K562 (cell line): ENCODE results near the gene MUSK. TPM values are rescaled to one million over a fixed set of nuclear protein-coding genes. Genes with fewer than 3 reads are reported as not detected.

Experiments
- ATAC-seq: fragments of 200-7000 bp; cut with Tn5 transposase; 3 replicates; pipeline ENCODE4 v1.9.1; 2020; ENCODE audit warnings: moderate library complexity
- BruUV-seq: library from RNA; stranded (reverse); fragments of 400-500 nt; replicated peaks from 2 replicates; lab custom pipeline; 2021; lab: Mats Ljungman, UMichigan
- CTCF ChIA-PET: fragments of 300-600 bp; formaldehyde crosslinking; extraction: SDS; loops from one replicate; lab custom pipeline; 2021; ENCODE audit warnings: low intra/inter-chr PET ratio; lab: Yijun Ruan, JAX
- POLR2A ChIA-PET: fragments of 300-600, 350-650 bp; sonication (Branson Sonifier 250); formaldehyde crosslinking; extraction: SDS; loops from one replicate; lab custom pipeline; 2021; ENCODE audit warnings: antibody characterized with exemption, inconsistent platforms; lab: Yijun Ruan, JAX
- DNase-seq, 4 experiments: peaks; one replicate each; pipeline versions ENCODE4 v3.0.0 to v3.0.0-alpha.2; 2011 to 2018; ENCODE audit warnings: low spot score in 3 of 4, mixed read lengths in 3 of 4; ENCODE audit errors: extremely low read depth in 1 of 4
- FAIRE-seq: peaks from 2 replicates; lab custom pipeline; 2011; peaks lifted over from hg19 to GRCh38; lab: Jason Lieb, UNC
- H2AFZ ChIP-seq: 2 replicates; pipeline ENCODE4 v1.6.0; 2011; ENCODE audit warnings: low read depth, low read length, control low read depth, inconsistent platforms
- H3K27ac ChIP-seq: fragments of 200-600 bp; 3 replicates; pipeline ENCODE4 v1.8.0; 2011; ENCODE audit warnings: low read depth, mild to moderate bottlenecking, control low read depth, inconsistent platforms, low read length, moderate library complexity, mixed read lengths; ENCODE audit errors: extremely low read depth
- H3K27me3 ChIP-seq, 2 experiments: fragments of 300-600 bp in 1 of 2; 2 replicates in 1 of 2; 3 replicates in 1 of 2; pipeline versions ENCODE4 v1.6.0 to v1.8.0; 2011; ENCODE audit warnings: inconsistent platforms in 2 of 2, low read length in 2 of 2, mild to moderate bottlenecking in 1 of 2, mixed read lengths in 1 of 2, moderate library complexity in 1 of 2; ENCODE audit not compliant: control insufficient read depth in 2 of 2, insufficient read depth in 2 of 2
- H3K36me3 ChIP-seq: fragments of 300-600 bp; 3 replicates; pipeline ENCODE4 v1.8.0; 2011; ENCODE audit warnings: mild to moderate bottlenecking, low read length, inconsistent platforms; ENCODE audit not compliant: control insufficient read depth, insufficient read depth
- H3K4me1 ChIP-seq, 2 experiments: fragments of 200-600 bp in 1 of 2; replicated peaks in 1 of 2; 2 replicates in 1 of 2; 3 replicates in 1 of 2; pipeline versions ENCODE4 v1.5.1 to v1.8.0; 2011; ENCODE audit warnings: inconsistent platforms in 2 of 2, low read length in 2 of 2, mild to moderate bottlenecking in 1 of 2, mixed read lengths in 1 of 2, moderate library complexity in 1 of 2; ENCODE audit not compliant: control insufficient read depth in 2 of 2, insufficient read depth in 2 of 2
- H3K4me2 ChIP-seq: 2 replicates; pipeline ENCODE4 v1.6.1; 2011; ENCODE audit warnings: low read length, control low read depth, inconsistent platforms, mixed read lengths; ENCODE audit not compliant: insufficient read depth
- H3K4me3 ChIP-seq: fragments of 200-600 bp; sonication (generic), shearing (Covaris generic); 2 replicates; pipeline ENCODE4 v1.5.1; 2016; ENCODE audit warnings: control low read depth, inconsistent platforms
- H3K79me2 ChIP-seq: fragments of 200-600 bp; 3 replicates; pipeline ENCODE4 v1.8.0; 2011; ENCODE audit warnings: low read length, inconsistent platforms; ENCODE audit not compliant: control insufficient read depth, insufficient read depth
- H3K9ac ChIP-seq, 2 experiments: 2 replicates each; pipeline versions ENCODE4 v1.6.0 to v1.6.1; 2011; ENCODE audit warnings: low read depth in 2 of 2, low read length in 2 of 2, control low read depth in 1 of 2, inconsistent platforms in 1 of 2, mild to moderate bottlenecking in 1 of 2, mixed read lengths in 1 of 2; ENCODE audit not compliant: insufficient read depth in 1 of 2
- H3K9me1 ChIP-seq: one replicate; pipeline ENCODE4 v1.6.0; 2011; ENCODE audit warnings: inconsistent platforms, mild to moderate bottlenecking, low read length, moderate library complexity; ENCODE audit not compliant: control insufficient read depth, insufficient read depth
- H3K9me3 ChIP-seq: replicated peaks from 2 replicates; pipeline ENCODE4 v1.5.1; 2011; ENCODE audit warnings: low read depth, low read length, inconsistent platforms; ENCODE audit not compliant: control insufficient read depth, insufficient read depth
- H4K20me1 ChIP-seq: replicated peaks from 2 replicates; pipeline ENCODE4 v1.6.1; 2011; ENCODE audit warnings: low read length, inconsistent platforms, mixed read lengths; ENCODE audit not compliant: control insufficient read depth, insufficient read depth
- BMI1 ChIP-seq: fragments of 150-350 bp; IDR thresholded peaks from 2 replicates; pipeline ENCODE4 v1.6.1; 2014; ENCODE audit warnings: low read length
- CBX2 ChIP-seq: fragments of 200-600 bp; sonication (generic); IDR thresholded peaks from one replicate; pipeline ENCODE4 v1.6.1; 2012; ENCODE audit warnings: mild to moderate bottlenecking, low read length, inconsistent platforms; ENCODE audit not compliant: insufficient read depth, poor library complexity, severe bottlenecking
- FIP1L1 ChIP-seq: fragments of 200-400 bp; formaldehyde crosslinking; IDR thresholded peaks from 2 replicates; pipeline ENCODE4 v1.6.1; 2018; ENCODE audit warnings: mild to moderate bottlenecking, low read depth, low read length; ENCODE audit not compliant: poor library complexity, severe bottlenecking
- HMG20A ChIP-seq: fragments of 450-650 bp; formaldehyde crosslinking; conservative IDR thresholded peaks from 2 replicates; pipeline ENCODE4 v1.4.0; 2020; ENCODE audit warnings: mild to moderate bottlenecking, mixed read lengths
- HNRNPH1 ChIP-seq: fragments of 200-400 bp; formaldehyde crosslinking; optimal IDR thresholded peaks from 2 replicates; pipeline ENCODE3; 2017; ENCODE audit warnings: low read depth, mild to moderate bottlenecking, low read length, moderate library complexity
- HSF4 ChIP-seq: fragments of 250-450 bp; sonication (Bioruptor Pico); IDR thresholded peaks from 2 replicates; pipeline ENCODE4 v2.1.2; 2022; ENCODE audit warnings: mild to moderate bottlenecking, moderate library complexity, borderline replicate concordance
- RBM17 ChIP-seq: fragments of 200-400 bp; formaldehyde crosslinking; IDR thresholded peaks from 2 replicates; pipeline ENCODE4 v1.6.1; 2017; ENCODE audit warnings: low read depth, mild to moderate bottlenecking, low read length, borderline replicate concordance
- SNRNP70 ChIP-seq: fragments of 200-400 bp; formaldehyde crosslinking; optimal IDR thresholded peaks from 2 replicates; pipeline ENCODE3; 2017; ENCODE audit warnings: low read depth, low read length
- TSHZ1 ChIP-seq: fragments of 250-450 bp; sonication (Bioruptor Pico); IDR thresholded peaks from 2 replicates; pipeline ENCODE4 v1.4.0; 2020; ENCODE audit warnings: mild to moderate bottlenecking, moderate library complexity
- ZKSCAN3 ChIP-seq: fragments of 250-450 bp; sonication (Bioruptor Pico); IDR thresholded peaks from 2 replicates; pipeline ENCODE4 v1.4.0; 2020
- ZNF12 ChIP-seq: sonication (generic); formaldehyde crosslinking; IDR thresholded peaks from 2 replicates; pipeline ENCODE4 v1.4.0; 2020; ENCODE audit warnings: mild to moderate bottlenecking, missing genetic modification reagents
- ZNF184 ChIP-seq: sonication (generic); formaldehyde crosslinking; IDR thresholded peaks from 2 replicates; pipeline ENCODE4 v1.5.0; 2020; ENCODE audit warnings: missing genetic modification reagents
- ZNF224 ChIP-seq: sonication (generic); formaldehyde crosslinking; IDR thresholded peaks from 2 replicates; pipeline ENCODE4 v1.8.0; 2022; ENCODE audit warnings: mild to moderate bottlenecking, missing genetic modification reagents
- WGBS: fragments of 100-300 bp; shearing (Covaris generic); methylation state at CpG from one replicate; pipeline ENCODE4 v1.1.6; 2016; ENCODE audit warnings: low coverage, mixed read lengths; ENCODE audit not compliant: insufficient coverage; ENCODE audit errors: missing lambda C conversion rate; 5-methylcytosine and 5-hydroxymethylcytosine counted together
- in situ Hi-C: fragments of 300-500 bp; cut with MboI; formaldehyde crosslinking; loops from 4 replicates; pipeline ENCODE4 v1.15.0; 2018; ENCODE audit warnings: inconsistent platforms, mixed read lengths
- intact Hi-C: fragments of 100-400 bp; cut with micrococcal nuclease; formaldehyde crosslinking; loops from 2 replicates; pipeline ENCODE4 v1.14.2; 2022
- polyA plus RNA-seq, 8 experiments: library from polyadenylated mRNA; depleted of rRNA in 4 of 8; stranded (reverse) in 5 of 8; unstranded in 3 of 8; fragments of >200 nt; fragmentation: Nextera tagmentation in 2 of 8; fragmentation: Illumina TruSeq in 1 of 8; extraction: Ambion mirVana in 2 of 8; extraction: Trizol in 1 of 8; gene quantifications; 2 replicates each; pipeline versions ENCODE4 v1.2.1 to v1.2.3, GENCODE V29; 2011 to 2014; ENCODE audit warnings: inconsistent platforms in 1 of 8, missing spikeins in 1 of 8
- total RNA-seq, 7 experiments: library from RNA; depleted of rRNA in 6 of 7; stranded (reverse); fragments of >200 nt in 6 of 7; fragmentation: Illumina TruSeq in 2 of 7; extraction: Trizol in 2 of 7; gene quantifications; 2 replicates each; pipeline versions ENCODE4 v1.2.1 to v1.2.3, GENCODE V29; 2011 to 2021; ENCODE audit warnings: low replicate concordance in 1 of 7

MUSK gene
- total and polyA plus RNA-seq, 9 of the 15 experiments (the other 6 are each of a cell fraction or from before 2014, with no cell fraction given): not detected

- no peaks in the 10 kb centered on the region for H3K79me2 ChIP-seq
- no peak overlapping the region for H3K4me3 ChIP-seq
- no TSS peak for BruUV-seq
- no peak overlapping the region for H2AFZ ChIP-seq
- 4% methylated on average over 3 of the region's 4 CpGs for WGBS
- TF ChIP-seq ZKSCAN3 (CRISPR knock-in tag) (no peak), ZNF224 (CRISPR knock-in tag) (no peak), HMG20A (CRISPR knock-in tag) (no peak)
- no peaks in the 10 kb centered on the region for H3K36me3 ChIP-seq
- no peaks in the 10 kb centered on the region for H3K9me3 ChIP-seq
- H3K9ac ChIP-seq: no peak overlapping the region
- no peak for ATAC-seq
- H4K20me1 ChIP-seq: no peaks in the 10 kb centered on the region
- ChIA-PET POLR2A (no interaction called here), CTCF (no interaction called here)
- no peak for FAIRE-seq
- DNase-seq: no peak
- H3K4me1 ChIP-seq: no peaks in the 10 kb centered on the region; a peak in 1 of 5 replicates
- no peak overlapping the region for H3K4me2 ChIP-seq
- H3K9me1 ChIP-seq: no peaks in the 10 kb centered on the region
- no peaks in the 10 kb centered on the region for H3K27me3 ChIP-seq
- in situ Hi-C loops: no loop called here
- intact Hi-C loops: no loop called here
- H3K27ac ChIP-seq: no peak overlapping the region
Observed at GRCh38 chr9:110687497-110687896, 18.9 kb downstream of the MUSK start.

- Histone ChIP-seq H3K9ac (no peak overlapping the region), H3K79me2 (no peaks in the 10 kb centered on the region), H2AFZ (no peak overlapping the region), H3K4me2 (no peak overlapping the region), H4K20me1 (no peaks in the 10 kb centered on the region), H3K4me1 (no peaks in the 10 kb centered on the region; a peak in 1 of 5 replicates), H3K9me3 (no peaks in the 10 kb centered on the region), H3K36me3 (no peaks in the 10 kb centered on the region), H3K27me3 (no peaks in the 10 kb centered on the region), H3K9me1 (no peaks in the 10 kb centered on the region), H3K4me3 (no peak overlapping the region), H3K27ac (no peak overlapping the region)
- in situ Hi-C loops: no loop called here
- 1% methylated on average over 5 of the region's 5 CpGs for WGBS
- no peak for DNase-seq
- intact Hi-C loops: no loop called here
- ATAC-seq: no peak
- CTCF ChIA-PET: no interaction called here
- TF ChIP-seq BMI1: no peak
- no peak for TF ChIP-seq FIP1L1
- no peak for TF ChIP-seq ZNF12 (CRISPR knock-in tag)
- no peak for TF ChIP-seq HNRNPH1
- no peak for TF ChIP-seq ZNF184
- TF ChIP-seq RBM17: no peak
- no peak for TF ChIP-seq HSF4
- no peak for TF ChIP-seq SNRNP70
- TF ChIP-seq TSHZ1 (CRISPR knock-in tag): no peak
- TF ChIP-seq CBX2: no peak
- no peak for FAIRE-seq
- no TSS peak for BruUV-seq
- POLR2A ChIA-PET: no interaction called here
Observed at GRCh38 chr9:110688329-110688728, 19.7 kb downstream of the MUSK start.
